DND-41 (cell line): ENCODE results near the gene LRRC8D.

Experiments used
- ATAC-seq: fragments of 200-7000 bp; cut with Tn5 transposase; 3 replicates; pipeline ENCODE4 v1.9.1; 2021; ENCODE audit warnings: low read depth; ENCODE audit not compliant: insufficient read depth
- DNase-seq: peaks from one replicate; pipeline ENCODE4 v3.0.0-alpha.2; 2020
- H2AFZ ChIP-seq: 2 replicates; pipeline ENCODE4 v1.6.0; 2012; ENCODE audit warnings: low read depth, low read length
- H3K27ac ChIP-seq: 2 replicates; pipeline ENCODE4 v1.5.1; 2012; ENCODE audit warnings: low read length, inconsistent platforms
- H3K27me3 ChIP-seq: fragments of 200-600 bp; sonication (generic); 2 replicates; pipeline ENCODE4 v1.6.0; 2012; ENCODE audit warnings: low read length, mild to moderate bottlenecking, inconsistent platforms; ENCODE audit not compliant: insufficient read depth, poor library complexity
- H3K36me3 ChIP-seq: 2 replicates; pipeline ENCODE4 v1.5.1; 2012; ENCODE audit warnings: low read length, inconsistent platforms; ENCODE audit not compliant: insufficient read depth
- H3K4me1 ChIP-seq: 2 replicates; pipeline ENCODE4 v1.5.1; 2012; ENCODE audit warnings: mild to moderate bottlenecking, low read length; ENCODE audit not compliant: insufficient read depth
- H3K4me2 ChIP-seq: 2 replicates; pipeline ENCODE4 v1.6.0; 2012; ENCODE audit warnings: mild to moderate bottlenecking, moderate library complexity, low read length, inconsistent platforms; ENCODE audit not compliant: insufficient read depth
- H3K4me3 ChIP-seq, 2 experiments: fragments of 200-600 bp in 1 of 2; shearing (Covaris generic) in 1 of 2; 2 replicates each; pipeline ENCODE4 v1.5.1; 2012 to 2016; ENCODE audit warnings: inconsistent platforms in 2 of 2, low read length in 2 of 2, mild to moderate bottlenecking in 2 of 2, low read depth in 1 of 2, moderate library complexity in 1 of 2
- H3K79me2 ChIP-seq: 2 replicates; pipeline ENCODE4 v1.6.0; 2012; ENCODE audit warnings: low read length, inconsistent platforms; ENCODE audit not compliant: insufficient read depth
- H3K9ac ChIP-seq: 2 replicates; pipeline ENCODE4 v1.6.0; 2012; ENCODE audit warnings: low read depth, mild to moderate bottlenecking, inconsistent platforms, low read length, moderate library complexity
- H3K9me3 ChIP-seq: 2 replicates; pipeline ENCODE4 v1.5.1; 2012; ENCODE audit warnings: low read length, moderate library complexity, mild to moderate bottlenecking, inconsistent platforms; ENCODE audit not compliant: insufficient read depth, severe bottlenecking
- H4K20me1 ChIP-seq: 2 replicates; pipeline ENCODE4 v1.6.0; 2012; ENCODE audit warnings: low read length; ENCODE audit not compliant: insufficient read depth
- EZH2 ChIP-seq: IDR thresholded peaks from 3 replicates; pipeline ENCODE4 v1.6.1; 2012; ENCODE audit warnings: borderline replicate concordance, low read depth, mild to moderate bottlenecking, moderate library complexity, low read length, inconsistent platforms; ENCODE audit not compliant: severe bottlenecking
- TF ChIP-seq, protein P1 (sequence below): IDR thresholded peaks from 2 replicates; pipeline ENCODE4 v1.5.1; 2012; ENCODE audit warnings: borderline replicate concordance, low read length, moderate library complexity, mild to moderate bottlenecking; ENCODE audit not compliant: poor library complexity, severe bottlenecking; ENCODE audit errors: extremely low read depth

Gene LRRC8D

DNA sequence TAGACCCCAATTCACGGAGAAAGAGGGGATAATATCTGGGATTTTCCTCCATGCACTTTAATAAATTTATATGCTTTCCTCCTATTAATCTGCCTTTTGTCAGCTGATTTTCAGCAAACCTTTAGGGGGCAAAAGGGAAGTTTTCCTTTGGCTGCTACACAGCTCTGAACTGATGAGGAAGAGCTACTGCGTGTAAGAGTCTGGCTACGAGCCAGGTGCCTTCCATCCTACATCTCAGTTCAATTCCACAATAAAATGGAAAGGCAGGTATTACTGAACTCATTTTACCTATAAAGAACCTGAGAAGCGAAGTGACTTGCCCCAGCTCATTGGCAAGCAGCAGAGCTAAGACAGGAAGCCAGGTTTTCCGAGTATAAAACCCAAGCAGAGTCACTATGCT lies 145.8 kb downstream of the LRRC8D start:
- Histone ChIP-seq H2AFZ (no peak overlapping the region), H3K4me2 (no peak overlapping the region), H3K4me3 (no peak overlapping the region), H3K79me2 (no peaks in the 10 kb centered on the region), H3K36me3 (no peaks in the 10 kb centered on the region), H4K20me1 (no peaks in the 10 kb centered on the region), H3K9me3 (no peaks in the 10 kb centered on the region), H3K27me3 (no peaks in the 10 kb centered on the region), H3K9ac (no peak overlapping the region), H3K27ac (no peak overlapping the region), H3K4me1 (peaks cover 24% of the 10 kb centered on the region)
- ATAC-seq (no peak), DNase-seq (no peak)
- no peak for TF ChIP-seq EZH2
- TF ChIP-seq, protein P1, sequence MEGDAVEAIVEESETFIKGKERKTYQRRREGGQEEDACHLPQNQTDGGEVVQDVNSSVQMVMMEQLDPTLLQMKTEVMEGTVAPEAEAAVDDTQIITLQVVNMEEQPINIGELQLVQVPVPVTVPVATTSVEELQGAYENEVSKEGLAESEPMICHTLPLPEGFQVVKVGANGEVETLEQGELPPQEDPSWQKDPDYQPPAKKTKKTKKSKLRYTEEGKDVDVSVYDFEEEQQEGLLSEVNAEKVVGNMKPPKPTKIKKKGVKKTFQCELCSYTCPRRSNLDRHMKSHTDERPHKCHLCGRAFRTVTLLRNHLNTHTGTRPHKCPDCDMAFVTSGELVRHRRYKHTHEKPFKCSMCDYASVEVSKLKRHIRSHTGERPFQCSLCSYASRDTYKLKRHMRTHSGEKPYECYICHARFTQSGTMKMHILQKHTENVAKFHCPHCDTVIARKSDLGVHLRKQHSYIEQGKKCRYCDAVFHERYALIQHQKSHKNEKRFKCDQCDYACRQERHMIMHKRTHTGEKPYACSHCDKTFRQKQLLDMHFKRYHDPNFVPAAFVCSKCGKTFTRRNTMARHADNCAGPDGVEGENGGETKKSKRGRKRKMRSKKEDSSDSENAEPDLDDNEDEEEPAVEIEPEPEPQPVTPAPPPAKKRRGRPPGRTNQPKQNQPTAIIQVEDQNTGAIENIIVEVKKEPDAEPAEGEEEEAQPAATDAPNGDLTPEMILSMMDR: no peak

DNA sequence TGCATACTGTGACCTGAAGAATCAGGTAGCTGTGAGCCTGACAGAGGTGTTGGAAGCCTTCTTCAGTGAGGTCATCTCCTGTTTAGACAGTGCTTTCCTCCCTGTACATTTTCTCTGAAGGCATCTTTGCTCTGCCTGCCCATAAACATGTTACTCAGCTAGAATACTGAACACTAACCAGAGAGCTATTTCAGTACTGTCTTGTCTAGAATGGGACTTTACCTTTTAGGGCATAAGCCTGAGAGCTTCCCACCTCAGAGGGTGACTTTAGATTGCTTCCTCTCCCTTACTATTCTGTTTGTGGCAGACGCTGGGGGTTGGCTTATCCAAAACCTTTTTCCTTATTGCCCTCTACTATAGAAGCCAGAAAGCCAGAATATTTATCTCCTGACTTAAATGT lies 150.8 kb downstream of the LRRC8D start:
- Histone ChIP-seq H3K9me3 (no peaks in the 10 kb centered on the region), H3K4me1 (peaks cover 8% of the 10 kb centered on the region), H3K36me3 (no peaks in the 10 kb centered on the region), H3K9ac (no peak overlapping the region), H3K27ac (no peak overlapping the region), H2AFZ (no peak overlapping the region), H3K27me3 (no peaks in the 10 kb centered on the region), H4K20me1 (no peaks in the 10 kb centered on the region), H3K4me2 (no peak overlapping the region), H3K79me2 (no peaks in the 10 kb centered on the region), H3K4me3 (no peak overlapping the region)
- DNase-seq (no peak), ATAC-seq (no peak)
- TF ChIP-seq EZH2: no peak
- TF ChIP-seq, protein P1: no peak

- H3K79me2 ChIP-seq: no peaks in the 10 kb centered on the region
- peaks cover 8% of the 10 kb centered on the region for H3K4me1 ChIP-seq
- H3K36me3 ChIP-seq: no peaks in the 10 kb centered on the region
- no peak for ATAC-seq
- no peaks in the 10 kb centered on the region for H3K27me3 ChIP-seq
- no peaks in the 10 kb centered on the region for H3K9me3 ChIP-seq
- H2AFZ ChIP-seq: no peak overlapping the region
- H3K9ac ChIP-seq: no peak overlapping the region
- H3K4me2 ChIP-seq: no peak overlapping the region
- H4K20me1 ChIP-seq: no peaks in the 10 kb centered on the region
- H3K27ac ChIP-seq: no peak overlapping the region
- H3K4me3 ChIP-seq: no peak overlapping the region
- no peak for TF ChIP-seq EZH2
- TF ChIP-seq, protein P1: no peak
- DNase-seq: no peak
These were observed 151.2 kb downstream of the LRRC8D start for GRCh38 chr1:89972024-89972423.
